Suprapubic skin (tissue), 3 donors: ENCODE data around the gene ABCC6.
"Not testable (repeated sequence)": the region's sequence is repeated elsewhere in the genome, so short reads cannot be mapped to it uniquely, and the experiment has no call there.

ENCODE experiments used
- CTCF ChIP-seq, 2 donors: fragments of 200-600 bp in 1 of 2; fragments of 450-650 bp in 1 of 2; sonication (generic) in 1 of 2; IDR thresholded peaks; one replicate each; pipeline ENCODE4 v1.5.1; 2016 to 2019; ENCODE audit warnings: antibody characterized with exemption in 2 of 2, mild to moderate bottlenecking in 1 of 2, moderate library complexity in 1 of 2
- EP300 ChIP-seq: sonication (generic); formaldehyde crosslinking; IDR thresholded peaks from one replicate; pipeline ENCODE4 v1.6.1; 2017; ENCODE audit warnings: antibody characterized with exemption
- POLR2A ChIP-seq, 2 donors: fragments of 450-650 bp; IDR thresholded peaks; one replicate each; pipeline ENCODE4 v1.6.1; 2017; ENCODE audit warnings: antibody characterized with exemption in 2 of 2, mild to moderate bottlenecking in 2 of 2, moderate library complexity in 2 of 2

GRCh38 chr16:16218349-16218748, 4.9 kb downstream of the ABCC6 start:
- not testable (repeated sequence) for TF ChIP-seq POLR2A (IDR thresholded peaks at IDR 0.05); CTCF (IDR thresholded peaks at IDR 0.05); EP300
